Cardiac septum (tissue), 1 donor: ENCODE measurements around the gene ECHS1. TPM values are rescaled to one million over a fixed set of nuclear protein-coding genes. Genes with fewer than 3 reads are reported as not detected.

Source experiments
- DNase-seq: peaks from one replicate; pipeline ENCODE4 v3.0.0-alpha.2; 2020; ENCODE audit warnings: low spot score
- intact Hi-C: fragments of 100-400 bp; cut with DNase I; formaldehyde crosslinking; loops from one replicate; pipeline ENCODE4 v1.14.0; 2022
- total RNA-seq: library from RNA; stranded (reverse); fragmentation: NEBNext Ultra II Directional; extraction: Animal tissue kit (Norgen Biotek cat#: 25700); gene quantifications from one replicate; pipeline ENCODE4 v1.2.1, GENCODE V29; 2021
- donor health status: DM: no; HTN: no; CAD: no.

Gene ECHS1
- total RNA-seq, 1 donor from 2014 or later = 152 TPM

- DNase-seq = no peak
- intact Hi-C loops = no loop called here
These were observed 23.6 kb downstream of the ECHS1 start for GRCh38 chr10:133349577-133350011.

GRCh38 chr10:133349160-133349568 is 24.0 kb downstream of the ECHS1 start:
- intact Hi-C loops = no loop called here
- no peak for DNase-seq

GRCh38 chr10:133347710-133348517 is 25.2 kb downstream of the ECHS1 start:
- no peak for DNase-seq
- intact Hi-C loops = no loop called here

DNA sequence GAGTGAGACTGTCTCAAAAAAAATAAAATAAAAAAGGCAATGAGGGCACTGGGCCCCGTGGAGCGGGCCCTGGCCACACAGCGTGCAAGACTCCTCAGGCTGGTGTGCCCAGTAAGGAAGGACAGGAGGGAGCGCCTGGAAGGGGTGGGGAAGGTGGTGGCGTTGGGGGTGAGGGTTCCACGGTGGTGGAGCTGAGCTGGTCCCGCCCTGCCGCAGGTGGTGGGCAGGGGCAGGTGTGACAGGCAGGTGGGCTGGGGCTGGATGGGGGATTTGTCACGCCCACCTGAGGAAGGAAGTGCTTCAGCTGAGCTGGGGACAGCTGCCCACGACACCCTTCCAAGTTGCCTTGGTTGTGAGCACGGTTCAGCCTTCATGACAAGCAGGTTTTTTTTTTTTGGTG is 26.7 kb downstream of the ECHS1 start:
- intact Hi-C loops = no loop called here
- DNase-seq = no peak

DNA sequence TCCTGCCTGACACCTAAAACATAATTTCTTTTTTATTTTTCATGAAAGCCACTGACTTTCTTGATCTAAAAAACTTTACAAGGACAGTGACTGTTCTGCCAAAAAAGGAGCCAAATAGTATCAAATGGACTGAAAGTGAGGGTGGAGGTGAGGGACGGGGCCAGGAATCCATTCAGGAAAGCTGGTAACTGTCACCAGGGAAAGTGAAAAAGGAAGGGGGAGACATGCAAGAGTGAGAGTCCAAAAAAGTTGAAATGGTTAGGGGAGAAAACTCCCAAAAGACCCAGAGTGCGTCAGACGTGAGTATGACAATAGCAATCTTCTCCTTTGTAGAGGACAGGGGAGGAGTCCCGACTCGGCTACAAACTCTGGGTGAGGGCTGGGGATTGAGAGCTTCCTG is 28.9 kb downstream of the ECHS1 start:
- intact Hi-C loops = no loop called here
- DNase-seq = no peak

- no peak for DNase-seq
These were observed 29.6 kb downstream of the ECHS1 start for GRCh38 chr10:133343558-133343957.

GRCh38 chr10:133342942-133343341 is 30.2 kb downstream of the ECHS1 start:
- no peak for DNase-seq
- intact Hi-C loops = no loop called here

More at GRCh38 chr10:133343558-133343957, 29.6 kb downstream of the ECHS1 start:
- intact Hi-C loops = no loop called here

DNA sequence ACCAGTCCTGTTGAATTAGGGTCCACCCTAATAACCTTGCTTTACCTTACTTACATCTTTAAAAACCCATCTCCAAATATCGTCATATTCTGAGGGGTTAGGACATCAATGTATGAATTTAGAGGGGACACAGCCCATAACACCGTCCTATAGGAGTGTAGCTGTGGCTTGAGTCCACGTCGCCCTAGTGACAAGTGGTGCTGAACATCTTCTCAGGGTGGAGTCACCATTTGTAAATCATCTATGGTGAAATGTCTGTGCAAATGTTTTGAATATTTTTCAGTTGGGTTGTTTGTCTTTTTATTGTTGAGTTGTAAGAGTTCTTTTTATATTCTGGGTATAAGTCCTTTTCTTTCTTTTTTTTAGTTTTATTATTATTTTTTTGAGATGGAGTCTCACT is 31.2 kb downstream of the ECHS1 start:
- intact Hi-C loops = no loop called here
- no peak for DNase-seq

DNA sequence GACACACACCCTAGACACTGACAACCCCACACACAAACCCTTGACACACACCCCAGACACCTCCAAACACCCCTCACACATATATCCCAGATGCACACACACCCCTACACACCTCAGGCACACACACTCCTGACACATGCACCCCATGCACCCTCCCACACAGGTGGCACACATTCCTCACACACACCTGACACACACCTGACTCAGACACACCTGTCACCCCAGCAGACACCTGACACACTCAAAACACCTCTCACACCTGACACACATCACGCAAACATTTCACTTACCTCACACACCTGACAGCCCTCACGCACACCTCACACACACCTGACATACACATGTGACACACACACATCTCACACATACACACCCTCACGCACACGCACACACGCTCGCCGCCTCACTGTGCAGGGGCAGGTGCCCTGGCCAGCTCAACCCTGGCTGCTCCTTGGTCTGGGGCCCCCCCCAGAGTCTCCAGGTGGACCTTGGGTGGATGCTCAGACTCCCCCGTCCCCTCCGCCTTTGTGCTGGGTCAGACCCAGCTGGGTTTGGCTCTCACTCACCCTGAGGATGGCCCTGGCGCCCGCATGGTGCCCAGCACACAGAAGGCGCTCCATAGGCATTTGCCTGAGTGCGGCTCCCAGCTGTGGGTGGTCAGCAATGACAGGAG is 33.3 kb downstream of the ECHS1 start:
- no peak for DNase-seq
- intact Hi-C loops = no loop called here

DNA sequence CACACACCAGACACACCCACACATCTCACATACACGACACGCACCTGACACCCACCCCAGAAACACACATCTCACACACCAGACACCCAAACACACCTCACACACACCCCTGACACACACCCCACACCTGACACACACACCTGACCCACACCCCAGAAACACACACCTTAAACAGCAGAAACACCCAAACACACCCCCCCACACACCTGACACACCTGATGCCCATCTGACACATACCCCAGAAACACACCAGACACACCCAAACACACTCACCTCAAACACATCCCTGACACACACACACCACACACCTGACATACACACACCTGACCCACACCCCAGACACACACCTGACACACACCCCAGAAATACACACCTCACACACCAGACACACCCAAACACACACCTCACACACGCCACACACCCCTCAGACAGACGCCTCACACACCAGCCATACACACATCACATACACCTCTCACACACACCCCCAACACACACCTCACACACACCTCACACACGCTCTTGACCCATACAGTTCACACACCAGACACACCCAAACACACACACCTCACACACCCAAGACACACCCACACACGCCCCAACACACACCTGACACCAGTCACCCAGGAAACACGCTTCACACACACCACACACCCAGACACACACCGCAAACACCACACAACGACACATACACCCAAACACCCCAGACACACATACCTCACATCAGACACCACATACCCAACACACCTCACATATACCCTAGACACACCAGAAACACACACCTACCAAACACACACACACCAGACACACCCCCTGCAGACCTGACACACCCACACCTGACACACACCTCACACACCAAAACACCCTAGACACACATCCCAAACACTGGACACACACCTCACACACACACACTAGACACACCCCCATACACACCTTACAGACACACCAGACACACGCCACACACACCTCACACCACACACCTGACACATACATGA is 34.8 kb downstream of the ECHS1 start:
- intact Hi-C loops = no loop called here
- no peak for DNase-seq

- DNase-seq = no peak
- intact Hi-C loops = no loop called here
These were observed 35.8 kb downstream of the ECHS1 start for GRCh38 chr10:133337370-133337725.

DNA sequence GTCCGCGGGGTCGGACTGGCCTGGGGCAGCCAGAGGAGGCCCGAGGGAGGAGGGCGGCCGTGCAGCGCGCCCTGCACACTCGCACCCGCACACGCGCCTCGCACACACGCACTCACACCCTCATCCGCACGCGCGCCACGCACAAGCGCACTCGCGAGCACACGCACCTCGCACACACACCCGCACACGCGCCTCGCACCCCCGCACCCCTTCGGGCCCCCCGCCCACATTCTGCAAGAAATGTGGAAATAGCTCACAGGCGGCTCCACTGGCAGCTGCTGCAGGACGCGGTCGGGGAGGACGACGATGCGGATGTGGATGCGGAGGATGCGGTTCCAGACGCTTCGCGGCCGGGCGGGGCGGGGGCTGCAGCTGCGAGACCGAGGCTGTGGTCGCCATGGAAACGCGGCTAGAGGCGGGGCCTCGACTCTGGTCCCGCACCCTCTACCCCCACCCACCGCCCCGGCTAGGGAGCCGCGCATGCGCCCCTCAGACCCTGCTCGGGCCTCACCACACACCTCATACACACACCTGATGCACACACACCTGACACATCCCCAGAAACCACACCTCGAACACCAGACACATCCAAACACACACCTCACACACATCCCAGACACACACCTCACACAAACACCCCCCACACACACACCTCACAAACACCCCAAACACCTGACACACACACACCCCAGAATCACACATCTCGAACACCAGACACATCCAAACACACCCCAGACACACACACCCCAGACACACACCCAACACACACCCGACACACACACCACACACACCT is 36.4 kb downstream of the ECHS1 start, which contains the start of gene CALY:
TSS of gene CALY (minus strand) at position 320 of the 793 bp plus-strand sequence. CDS start 7,907 bp downstream, outside the sequence.
- no peak for DNase-seq
- intact Hi-C loops = no loop called here

DNA sequence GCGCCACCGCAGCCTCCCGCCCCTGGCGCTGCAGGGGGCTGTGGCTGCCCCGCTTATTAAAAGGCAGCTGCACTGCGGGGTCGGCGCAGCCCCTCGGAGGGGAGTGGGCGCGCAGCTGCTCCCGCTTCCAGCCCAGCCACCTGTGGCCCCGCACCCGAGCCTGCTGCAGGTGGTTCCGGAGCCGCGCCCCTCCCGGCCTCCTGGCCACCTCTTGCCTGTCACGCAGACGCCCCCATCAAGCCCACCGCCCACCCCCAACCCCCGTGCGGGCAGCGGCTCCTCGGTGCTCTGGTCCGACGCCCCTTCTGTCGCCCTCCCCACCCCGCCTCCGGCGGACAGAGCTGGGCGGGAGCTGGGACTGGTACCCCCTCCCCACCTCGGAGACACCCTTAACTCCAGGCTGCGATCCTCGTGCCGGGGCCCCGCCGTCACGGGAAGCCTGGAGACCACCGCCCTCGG is 37.0 kb downstream of the ECHS1 start:
- intact Hi-C loops = no loop called here

DNA sequence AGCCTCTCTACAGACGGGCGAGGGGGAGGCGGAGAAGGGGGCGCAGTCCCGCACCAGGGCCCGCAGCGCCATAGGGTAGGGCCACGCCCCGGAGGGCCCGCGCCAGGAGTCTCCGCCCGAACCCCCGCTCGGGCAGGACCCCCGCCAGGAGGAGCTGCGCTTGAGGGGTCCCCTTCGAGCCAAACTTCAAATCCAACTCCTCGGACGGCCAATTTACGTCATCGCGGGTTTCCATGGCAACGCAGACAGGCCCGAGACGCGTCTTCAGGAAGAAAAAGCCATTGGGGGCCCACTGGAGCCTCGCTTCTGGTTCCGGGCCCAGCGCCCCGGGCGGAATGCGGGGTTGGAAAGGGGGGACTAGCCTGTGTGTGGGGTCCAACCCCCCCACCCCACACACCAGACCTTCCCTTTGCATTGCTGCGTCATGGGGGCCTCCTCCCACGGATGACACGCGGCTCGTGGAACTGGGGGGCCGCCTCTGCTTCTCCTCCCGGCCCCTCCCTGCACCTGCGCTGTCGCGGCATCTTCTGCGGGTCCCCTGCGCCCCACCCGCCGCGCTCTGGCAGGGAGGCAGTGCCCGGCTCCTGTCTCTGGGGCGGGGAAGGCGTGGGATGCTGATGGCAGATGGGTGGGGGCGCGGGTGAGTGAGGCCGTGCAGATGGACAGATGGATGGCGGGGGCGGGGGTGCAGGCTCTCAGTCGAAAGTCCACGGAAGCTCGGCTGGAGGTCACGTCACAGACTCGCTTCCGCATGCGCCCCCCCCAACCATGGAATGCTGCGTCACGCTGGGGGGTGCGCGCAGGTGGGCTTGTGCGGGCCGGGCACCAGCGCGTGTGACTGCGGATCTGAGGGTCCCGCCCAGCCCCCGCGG is 37.7 kb downstream of the ECHS1 start:
- intact Hi-C loops = no loop called here

More for the DNA sequence above, 37.0 kb downstream of the ECHS1 start:
- DNase-seq = no peak

GRCh38 chr10:133334503-133335245 is 38.5 kb downstream of the ECHS1 start:
- no peak for DNase-seq
- intact Hi-C loops = no loop called here

More for the DNA sequence above, 37.7 kb downstream of the ECHS1 start:
- no peak for DNase-seq

GRCh38 chr10:133332936-133333699 is 40.0 kb downstream of the ECHS1 start:
- no peak for DNase-seq
- intact Hi-C loops = no loop called here
